HG03521 (cell line): Measurements from ENCODE around the gene CASZ1.

Experiments used
- ATAC-seq: cut with Tn5 transposase; IDR thresholded peaks from one replicate; pipeline ENCODE4 v1.9.1; 2021; ENCODE audit warnings: mild to moderate bottlenecking, moderate library complexity; ENCODE audit not compliant: unreplicated experiment

The CASZ1 gene

GRCh38 chr1:10675813-10676212 lies 120.6 kb downstream of the CASZ1 start:
- ATAC-seq: no peak

DNA sequence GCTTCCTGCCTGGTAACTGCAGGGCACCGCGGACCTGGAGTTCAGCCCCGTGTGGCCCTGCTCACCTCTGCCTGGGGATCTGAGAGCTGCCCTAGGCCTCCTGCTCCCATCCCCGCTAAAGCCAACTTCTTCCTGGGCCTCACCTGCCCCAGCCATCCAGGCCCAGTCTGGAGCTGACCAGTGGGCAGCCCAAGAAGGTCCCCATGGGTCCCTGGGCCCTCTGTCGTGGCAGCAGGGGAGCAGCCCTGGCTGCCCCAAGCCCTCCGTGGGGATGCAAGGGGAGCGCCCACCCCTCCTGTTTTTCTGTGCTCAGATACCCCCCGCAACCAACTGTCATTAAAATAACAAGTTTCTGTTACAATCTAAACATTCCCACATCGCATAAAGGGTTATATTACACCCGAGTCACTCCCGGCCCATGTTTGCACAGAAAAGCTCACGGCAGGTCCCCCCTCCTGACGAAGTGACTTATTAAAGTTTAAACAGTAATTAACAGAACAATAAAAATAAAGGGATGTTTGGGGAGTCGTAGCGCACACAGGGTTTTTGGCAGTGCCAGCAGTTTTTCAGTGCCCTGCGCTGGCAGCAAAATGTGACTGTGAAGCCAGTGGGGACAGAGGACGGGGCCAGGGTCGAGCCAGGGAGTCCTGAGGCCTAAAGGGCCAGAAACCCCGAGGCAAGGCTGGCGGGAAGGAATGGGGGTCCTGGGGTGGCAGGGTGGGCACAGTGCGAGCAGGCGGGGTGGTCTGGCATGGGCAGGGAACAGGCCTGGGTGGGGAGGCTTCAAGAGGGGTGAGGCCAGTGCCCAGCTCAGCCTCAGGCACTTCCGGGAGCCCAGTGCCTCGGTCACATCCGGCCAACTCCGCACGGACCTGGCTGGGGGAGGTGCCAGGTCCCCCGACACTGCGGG lies 121.5 kb downstream of the CASZ1 start:
- no peak for ATAC-seq

GRCh38 chr1:10674222-10674621 lies 122.2 kb downstream of the CASZ1 start:
- no peak for ATAC-seq

GRCh38 chr1:10673109-10673711 lies 123.2 kb downstream of the CASZ1 start:
- no peak for ATAC-seq

GRCh38 chr1:10672343-10673050 lies 123.9 kb downstream of the CASZ1 start:
- no peak for ATAC-seq

DNA sequence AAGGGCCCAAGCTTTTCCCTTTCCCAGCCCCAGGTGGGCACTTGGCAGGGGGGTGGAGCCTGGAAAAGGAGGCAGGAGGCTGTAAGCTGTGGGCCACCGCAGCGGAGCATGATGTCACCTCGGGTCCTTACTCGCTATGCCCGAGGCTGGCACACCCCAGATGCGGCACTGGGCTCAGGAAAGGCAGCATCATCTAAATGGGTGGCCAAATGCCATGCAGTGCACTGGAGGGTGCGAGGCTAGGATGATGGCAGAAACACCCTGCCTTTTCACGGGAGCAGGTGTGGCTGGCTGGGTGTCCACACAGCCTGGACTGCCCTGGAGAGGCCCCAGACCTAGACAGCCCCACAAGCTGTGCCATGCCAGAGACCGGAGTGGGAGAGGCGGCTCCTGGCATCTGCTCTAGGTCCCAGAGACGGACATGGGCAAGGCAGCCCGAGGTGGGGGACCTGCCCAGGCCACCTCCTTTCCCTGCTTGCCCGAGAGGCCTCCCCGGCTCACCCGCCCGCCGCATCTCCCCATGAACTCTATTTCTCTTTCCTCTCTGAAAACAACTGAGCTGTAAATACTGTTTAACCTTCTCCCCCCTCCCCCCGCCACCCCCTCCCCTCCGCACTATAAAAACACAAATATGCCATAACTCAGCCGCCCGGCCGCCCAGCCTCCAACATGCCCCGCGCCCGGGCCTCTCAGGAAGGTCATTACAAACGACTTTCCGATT lies 124.7 kb downstream of the CASZ1 start:
- ATAC-seq: no peak

DNA sequence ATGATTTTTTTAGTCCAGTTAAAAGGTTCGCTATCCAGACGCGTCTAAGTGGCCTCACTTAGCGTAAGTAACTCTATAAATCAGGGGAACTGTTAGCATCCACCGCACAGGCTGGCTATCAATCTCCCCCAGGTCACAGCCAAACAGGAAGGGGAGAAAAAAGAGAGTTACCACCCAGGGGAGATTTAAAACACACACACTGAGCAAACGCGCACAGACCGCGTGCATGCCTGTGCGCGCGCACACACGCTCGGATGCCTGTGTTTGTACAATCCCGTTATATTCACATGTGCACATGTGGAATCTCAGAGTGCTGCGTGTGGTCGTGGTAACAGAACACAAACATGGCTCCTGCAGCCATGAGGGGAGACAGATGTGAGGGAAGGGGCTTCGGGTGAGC lies 125.4 kb downstream of the CASZ1 start:
- ATAC-seq: no peak

DNA sequence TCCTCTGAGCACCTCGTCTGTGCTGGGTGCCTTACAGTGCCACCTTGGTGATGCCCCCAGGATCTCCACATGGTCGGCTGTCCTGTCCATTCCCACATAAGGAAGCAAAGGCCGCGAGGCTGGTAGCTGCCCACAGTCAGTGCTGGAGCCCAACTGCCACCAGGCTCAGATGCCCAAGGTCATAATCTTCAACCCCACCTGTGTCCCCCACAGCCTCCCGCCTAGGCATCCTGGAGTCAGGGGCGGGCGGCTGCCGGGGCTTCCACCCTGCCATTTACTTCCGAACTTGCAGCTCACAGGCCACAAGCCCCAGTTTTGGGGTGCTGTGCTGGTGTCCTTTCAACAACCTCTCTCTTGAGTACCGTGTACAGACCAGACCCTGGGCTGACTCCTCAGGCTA lies 126.3 kb downstream of the CASZ1 start:
- no peak for ATAC-seq

- ATAC-seq: no peak
These were observed 126.9 kb downstream of the CASZ1 start for GRCh38 chr1:10669570-10669969.

DNA sequence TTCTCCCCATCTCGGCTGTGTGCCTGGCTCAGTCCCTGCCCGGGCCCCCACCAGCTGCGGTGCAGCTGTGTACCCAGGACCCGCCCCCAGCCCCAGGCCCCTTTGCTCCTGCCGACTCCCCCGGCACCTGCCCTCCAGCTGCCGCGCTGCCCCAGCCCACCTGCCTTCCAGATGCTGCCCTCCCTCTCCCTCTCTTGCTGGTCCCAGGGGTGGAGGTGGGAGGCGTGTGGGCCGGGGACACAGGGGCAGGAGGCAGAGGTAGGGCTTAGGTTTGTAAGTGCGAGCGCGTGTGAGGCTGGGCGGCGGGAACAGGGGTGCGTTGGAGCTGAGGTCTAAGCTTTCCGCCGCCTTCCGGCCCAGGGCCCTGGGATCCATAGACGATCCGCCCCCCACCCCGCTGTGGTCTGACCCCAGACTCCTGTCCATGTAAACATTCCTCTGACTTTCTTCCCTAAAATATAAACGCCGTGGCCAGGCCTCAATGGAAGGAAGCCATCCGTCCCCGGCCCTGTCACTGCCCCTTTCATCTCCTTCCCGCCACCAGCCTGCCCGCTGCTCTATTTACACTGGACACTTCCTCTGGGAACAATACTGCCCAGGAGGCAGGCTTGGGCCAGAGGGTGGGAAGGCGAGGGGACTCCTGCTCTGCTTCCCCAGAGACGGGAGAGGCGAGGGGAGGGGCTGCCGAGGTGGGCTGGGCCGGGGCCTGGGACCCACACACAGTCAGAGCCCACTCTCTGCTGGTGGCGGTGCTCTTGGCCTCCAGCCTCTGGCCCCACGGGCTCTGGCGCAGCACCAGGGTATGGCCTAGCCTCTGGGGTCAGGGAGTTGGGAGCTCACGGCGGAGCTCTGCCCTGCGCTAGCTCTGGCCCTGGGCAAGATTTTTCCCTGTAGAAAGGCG lies 128.3 kb downstream of the CASZ1 start:
- ATAC-seq: no peak

DNA sequence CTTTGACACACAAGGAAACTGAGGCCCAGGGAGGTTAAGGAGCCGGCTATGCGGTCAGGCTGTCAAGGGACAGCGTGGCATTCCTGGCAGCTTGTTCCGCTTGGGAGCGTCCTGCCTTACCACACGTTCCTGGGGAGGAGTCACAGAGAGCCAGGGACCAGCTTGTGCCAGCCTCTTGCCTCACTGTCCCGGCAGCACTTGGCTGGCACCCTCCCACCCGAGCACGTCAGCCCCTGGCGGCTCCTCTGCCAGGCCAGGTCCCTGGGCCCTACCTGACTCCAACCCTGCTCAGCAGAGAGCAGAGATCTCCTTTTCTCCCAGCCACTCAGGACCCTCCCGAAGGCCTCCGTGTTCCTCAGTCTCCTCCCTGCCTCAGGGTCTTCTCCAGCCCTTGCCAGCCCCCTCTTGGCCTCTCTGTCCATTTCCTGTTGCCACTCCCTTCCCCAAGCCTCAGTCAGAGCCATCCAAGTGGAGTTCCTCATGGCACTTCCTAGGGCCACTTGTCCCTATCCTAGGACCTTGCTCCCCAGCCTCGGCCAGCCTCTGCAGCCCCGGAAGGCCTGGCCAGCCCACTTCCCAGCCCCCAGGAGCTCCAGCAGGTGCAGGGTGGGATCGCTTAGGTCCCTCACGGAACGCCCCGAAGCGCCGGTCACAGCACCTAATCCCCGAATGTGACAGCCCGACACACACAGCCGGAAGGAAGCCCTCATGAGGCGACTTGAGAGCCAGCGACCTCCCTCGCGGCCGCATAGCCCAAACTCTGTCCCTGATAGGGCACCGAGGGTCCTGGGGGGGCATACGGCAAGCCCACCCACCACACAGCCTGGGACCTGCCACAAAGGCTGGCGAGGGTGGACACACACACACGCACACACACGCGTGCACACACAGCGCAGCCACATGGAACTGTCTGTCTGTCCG lies 130.3 kb downstream of the CASZ1 start:
- ATAC-seq: no peak

GRCh38 chr1:10665226-10665625 lies 131.2 kb downstream of the CASZ1 start:
- ATAC-seq: no peak

DNA sequence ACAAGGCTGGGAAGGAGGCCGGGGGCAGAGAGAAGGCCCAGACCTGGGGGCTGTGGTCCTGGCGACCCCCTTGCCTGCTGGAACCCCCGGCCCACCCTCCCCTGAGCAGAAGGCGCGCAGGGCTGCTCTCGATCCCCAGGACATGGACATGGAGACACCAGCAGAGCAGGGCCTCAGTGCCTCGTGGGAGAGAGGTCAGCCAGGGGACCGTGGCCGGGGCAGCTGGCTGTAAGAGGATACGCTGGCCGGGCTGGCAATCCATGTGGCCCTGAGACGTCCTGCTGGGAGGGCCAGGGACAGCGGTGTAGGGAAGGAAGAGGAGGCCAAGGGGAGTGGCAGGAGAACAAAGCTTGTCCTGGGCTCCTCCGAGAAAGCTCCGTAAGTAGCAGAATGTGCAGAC lies 132.2 kb downstream of the CASZ1 start:
- no peak for ATAC-seq

DNA sequence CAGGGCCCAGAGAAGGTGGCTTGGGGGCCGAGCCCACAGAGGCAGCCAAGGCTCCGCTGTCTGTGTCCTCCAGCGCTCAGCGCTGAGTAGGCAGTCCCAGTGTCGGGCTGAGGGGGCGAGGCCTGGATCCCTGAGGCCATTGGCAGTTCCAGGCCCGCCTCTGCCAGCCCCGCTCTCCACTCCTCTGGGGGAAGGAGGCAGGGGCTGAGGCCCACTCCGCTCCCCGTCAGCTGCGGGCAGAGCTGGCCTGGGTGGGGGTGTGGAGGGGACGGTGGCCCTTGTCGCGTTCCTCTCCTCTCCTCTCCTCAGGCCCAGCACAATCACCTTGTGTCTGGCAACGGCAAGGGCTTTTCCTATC lies 132.8 kb downstream of the CASZ1 start:
- no peak for ATAC-seq

GRCh38 chr1:10662824-10663677 lies 133.4 kb downstream of the CASZ1 start:
- no peak for ATAC-seq

- ATAC-seq: no peak
These were observed 134.3 kb downstream of the CASZ1 start for GRCh38 chr1:10662090-10662688.

DNA sequence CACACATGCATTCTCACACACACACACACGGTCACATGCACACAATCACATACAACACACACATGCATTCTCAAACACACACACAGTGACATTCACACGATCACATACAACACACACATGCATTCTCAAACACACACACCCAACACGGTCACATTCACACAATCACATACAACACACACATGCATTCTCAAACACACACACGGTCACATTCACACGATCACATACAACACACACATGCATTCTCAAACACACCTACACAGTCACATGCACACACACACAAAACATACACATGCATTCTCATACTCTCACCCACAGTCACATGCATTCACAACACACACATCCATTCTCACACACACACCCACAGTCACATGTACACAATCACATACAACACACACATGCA lies 135.0 kb downstream of the CASZ1 start:
- no peak for ATAC-seq
